HK-2 (cell line): ENCODE data around the gene ADNP.
A peak's percentile ranks its signal among the peaks of the same experiment; 100 is the strongest.

Experiments used
- DNase-seq: peaks from one replicate; pipeline ENCODE4 v3.0.0-alpha.2; 2018; ENCODE audit not compliant: unreplicated experiment

Gene ADNP

DNA sequence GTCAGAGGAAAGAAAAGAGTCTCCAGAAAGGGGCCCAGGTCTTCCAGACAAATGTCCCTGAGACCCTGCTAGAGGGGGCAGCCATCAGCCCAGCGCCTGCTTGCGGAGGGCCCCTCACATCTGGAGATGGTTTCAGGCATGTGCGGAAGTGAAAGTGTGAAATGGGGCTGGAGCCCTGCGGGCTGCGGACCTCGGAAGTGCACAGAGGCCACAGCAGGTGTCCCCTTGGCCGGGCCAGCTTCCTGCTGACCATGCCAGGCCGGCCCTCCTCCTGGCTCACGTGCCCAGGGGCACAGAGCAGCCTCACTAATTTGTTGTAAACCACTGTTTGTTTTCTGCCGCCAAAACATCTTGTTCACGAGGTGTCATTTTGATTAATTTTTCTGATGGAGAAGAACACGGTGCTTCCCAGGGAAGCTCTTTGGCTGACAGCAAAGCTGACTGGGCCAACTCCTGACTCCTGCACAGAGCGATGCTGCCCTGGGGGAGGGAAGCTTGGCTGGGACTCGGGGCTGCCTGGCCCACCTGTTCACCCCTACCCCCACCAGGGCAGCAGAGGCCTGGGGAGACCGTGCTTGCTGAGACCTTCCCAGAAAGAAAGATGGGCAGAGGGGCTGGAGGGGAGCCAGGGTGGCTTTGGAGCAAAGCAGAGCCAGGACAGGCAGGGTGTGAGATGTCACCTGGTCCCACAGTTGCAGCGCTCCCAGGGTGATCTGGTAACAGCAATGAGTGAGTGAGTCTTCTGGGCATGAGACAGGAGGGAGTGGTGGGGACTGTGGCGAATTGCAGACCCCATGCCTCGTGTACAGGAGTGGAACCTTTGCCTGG, 82.2 kb downstream of the ADNP start:
- DNase-seq: no peak

DNA sequence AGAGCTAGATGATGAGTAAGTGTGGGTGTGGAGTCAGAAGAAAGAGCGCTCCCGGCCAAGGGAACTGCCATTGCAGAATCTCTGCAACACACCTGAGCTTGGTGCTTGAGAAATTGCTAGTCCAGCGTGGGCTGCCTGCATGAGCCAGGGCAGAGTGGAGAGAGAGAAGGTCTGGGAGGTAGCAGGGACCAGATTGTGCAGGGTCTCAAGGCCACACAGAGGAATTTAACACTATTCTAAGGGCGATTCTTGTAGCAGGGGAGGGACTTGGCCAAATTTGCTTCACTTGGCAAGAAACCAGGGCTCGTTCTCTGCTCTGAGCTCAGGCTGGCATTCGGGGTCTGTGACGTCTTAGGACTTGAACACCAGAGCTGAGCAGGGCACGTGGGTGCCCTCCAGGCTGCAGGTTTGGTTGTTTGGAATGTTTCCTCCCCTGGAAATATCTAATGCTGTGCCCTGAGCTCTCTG, 82.9 kb downstream of the ADNP start:
- DNase-seq: no peak

DNA sequence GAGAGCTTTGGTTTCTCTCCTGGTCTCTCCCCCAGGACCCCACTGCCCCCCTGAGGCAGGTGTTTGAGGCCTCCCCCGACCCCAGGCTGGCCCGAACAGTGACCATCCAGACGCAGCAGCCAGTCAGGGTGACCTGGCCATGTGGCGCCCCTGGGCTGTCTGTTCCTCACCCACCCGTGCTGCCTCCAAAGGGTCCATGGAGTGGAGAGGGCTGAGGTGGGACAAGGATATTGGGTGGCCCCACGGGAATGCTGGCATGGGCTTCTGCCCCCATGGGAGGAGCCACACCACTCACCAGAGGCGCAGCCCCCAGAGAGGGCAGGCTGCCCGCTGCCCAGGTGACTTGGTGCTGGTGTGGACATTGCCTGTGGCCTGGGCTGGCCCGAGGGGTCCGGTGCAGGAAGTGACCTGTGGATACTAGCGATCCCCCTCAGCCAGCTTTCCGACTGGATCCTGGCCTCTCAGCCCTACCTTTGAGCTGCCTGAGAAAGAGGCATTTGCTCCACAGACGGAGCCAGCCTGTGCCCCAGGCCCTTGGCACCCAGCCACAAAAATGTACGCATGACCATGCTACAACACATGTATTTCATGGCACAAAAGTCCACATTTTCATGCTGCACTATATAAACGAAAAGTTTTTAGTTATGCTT, 85.5 kb downstream of the ADNP start:
- DNase-seq: no peak

DNA sequence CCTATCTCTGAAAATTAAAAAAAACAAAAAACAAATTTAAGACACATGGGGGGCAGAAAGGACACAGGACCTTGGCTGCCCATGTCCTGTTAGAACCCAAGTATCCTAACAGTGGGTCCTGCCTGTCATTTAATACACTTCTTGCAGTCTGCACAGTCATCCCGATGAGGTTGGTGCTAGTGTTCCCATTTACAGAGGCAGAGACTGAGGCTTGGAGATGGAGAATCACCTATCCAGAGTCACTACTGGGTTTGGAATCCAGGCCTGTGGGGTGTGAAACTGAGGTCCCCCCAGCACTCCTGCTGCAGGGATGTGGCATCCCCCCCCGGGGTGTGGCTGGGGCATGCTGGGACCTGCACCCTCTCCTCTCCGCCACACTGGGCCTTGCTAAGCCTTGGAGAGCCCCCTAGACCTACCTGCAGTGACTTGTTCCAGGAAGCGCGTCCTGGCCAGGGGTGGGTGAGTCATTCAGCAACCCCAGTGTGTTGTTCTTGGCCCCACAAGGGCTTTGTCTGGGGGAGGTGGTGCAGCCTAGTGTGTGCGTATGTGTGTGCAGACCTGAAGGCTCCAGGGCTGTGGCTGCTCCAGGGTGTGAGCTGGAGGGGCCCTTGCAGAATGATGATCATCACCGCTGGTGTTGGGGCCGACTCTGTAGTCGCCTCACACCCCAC, 86.7 kb downstream of the ADNP start:
- peak; percentile 71 for DNase-seq

DNA sequence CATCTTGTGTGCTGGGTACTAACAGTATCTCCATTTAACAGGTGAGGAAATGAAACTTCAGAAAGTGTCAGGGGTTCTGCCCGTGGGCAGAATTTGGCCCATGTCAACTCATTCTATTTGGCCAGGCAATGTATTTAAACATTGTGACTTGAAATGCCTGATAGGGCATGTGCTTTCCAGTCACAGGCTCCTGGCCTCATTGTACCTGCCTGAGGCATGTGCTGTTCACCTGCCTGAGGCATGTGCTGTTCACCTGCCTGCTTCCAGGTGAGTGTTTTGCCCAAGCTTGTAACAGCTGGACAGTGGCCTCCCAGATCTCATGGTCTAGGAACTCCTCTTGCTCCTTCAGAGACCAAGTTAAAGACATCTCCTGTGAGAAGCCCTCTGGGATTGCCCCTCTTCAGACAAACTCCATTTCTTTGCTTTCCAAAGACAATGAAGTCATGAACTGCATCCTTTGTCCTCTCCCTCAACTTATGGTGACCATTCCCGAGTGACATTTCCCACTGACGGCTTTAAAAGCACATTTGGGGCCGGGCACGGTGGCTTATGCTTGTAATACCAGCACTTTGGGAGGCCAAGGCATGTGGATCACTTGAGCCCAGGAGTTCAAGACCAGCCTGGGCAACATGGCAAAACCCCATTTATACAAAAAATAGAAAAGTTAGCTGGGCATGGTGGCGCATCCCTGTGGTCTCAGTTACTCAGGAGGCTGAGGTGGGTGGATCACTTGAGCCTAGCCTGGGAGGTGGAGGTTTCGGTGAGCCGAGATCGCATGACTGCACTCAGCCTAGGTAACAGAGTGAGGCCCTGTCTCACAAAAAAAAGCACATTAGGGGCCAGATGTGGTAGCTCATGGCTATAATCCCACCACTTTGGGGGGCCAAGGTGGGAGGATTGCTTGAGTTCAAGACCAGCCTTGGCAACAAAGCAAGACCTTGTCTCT, 87.6 kb downstream of the ADNP start:
- no peak for DNase-seq

DNA sequence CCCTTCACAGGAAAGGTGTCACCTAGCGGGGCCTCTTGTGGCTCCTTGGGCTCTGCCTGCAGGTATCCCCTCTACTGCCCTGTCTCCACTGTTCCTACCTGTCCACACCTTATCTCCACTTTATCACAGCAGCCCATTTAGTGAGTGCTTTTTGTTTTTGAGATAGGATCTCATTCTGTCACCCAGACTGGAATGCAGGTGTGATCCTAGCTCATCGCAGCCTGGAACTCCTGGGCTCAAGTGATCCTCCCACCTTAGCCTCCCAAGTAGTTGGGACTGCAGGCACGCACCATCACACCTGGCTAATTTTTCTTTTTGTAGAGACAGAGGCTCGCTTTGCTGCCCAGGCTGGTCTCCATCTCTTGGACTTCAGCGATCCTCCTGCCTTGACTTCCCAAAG, 88.4 kb downstream of the ADNP start:
- DNase-seq: no peak
